Endothelial cell of umbilical vein (primary cell): ENCODE results near the gene PPHLN1. TPM values are rescaled to one million over a fixed set of nuclear protein-coding genes. Genes with fewer than 3 reads are reported as not detected.

Source experiments
- BruUV-seq: library from RNA; stranded (reverse); fragments of 400-500 nt; replicated peaks from 2 replicates; lab custom pipeline; 2021; lab: Mats Ljungman, UMichigan
- CTCF ChIA-PET: fragments of 300-600, 350-600 bp; sonication (Branson Sonifier 250); formaldehyde crosslinking; loops from one replicate; lab custom pipeline; 2021; ENCODE audit warnings: antibody characterized with exemption, inconsistent platforms; lab: Charles Lee
- POLR2A ChIA-PET: fragments of 300-600, 350-600 bp; sonication (Branson Sonifier 250); formaldehyde crosslinking; loops from one replicate; lab custom pipeline; 2021; ENCODE audit warnings: antibody characterized with exemption, inconsistent platforms; lab: Charles Lee
- DNase-seq: peaks from one replicate; pipeline ENCODE4 v3.0.0-alpha.2; 2011; ENCODE audit warnings: low read depth, low spot score
- FAIRE-seq: peaks from 2 replicates; lab custom pipeline; 2011; peaks lifted over from hg19 to GRCh38; lab: Jason Lieb, UNC
- H2AFZ ChIP-seq: 2 replicates; pipeline ENCODE4 v1.6.0; 2012; ENCODE audit warnings: low read depth, low read length, control low read depth, inconsistent platforms
- H3K27ac ChIP-seq: 2 replicates; pipeline ENCODE4 v1.5.1; 2011; ENCODE audit warnings: low read depth, mild to moderate bottlenecking, control low read depth, low read length, moderate library complexity; ENCODE audit not compliant: insufficient read depth
- H3K27me3 ChIP-seq, 2 experiments: 2 replicates each; pipeline versions ENCODE4 v1.6.0 to v1.6.1; 2011; ENCODE audit warnings: low read length in 2 of 2, mixed read lengths in 1 of 2; ENCODE audit not compliant: control insufficient read depth in 2 of 2, insufficient read depth in 2 of 2
- H3K36me3 ChIP-seq, 2 experiments: 2 replicates in 1 of 2; 3 replicates in 1 of 2; pipeline ENCODE4 v1.5.1; 2011; ENCODE audit warnings: low read length in 2 of 2, mild to moderate bottlenecking in 1 of 2, moderate library complexity in 1 of 2; ENCODE audit not compliant: control insufficient read depth in 2 of 2, insufficient read depth in 2 of 2; ENCODE audit errors: extremely low read depth in 1 of 2
- H3K4me1 ChIP-seq: 3 replicates; pipeline ENCODE4 v1.5.1; 2011; ENCODE audit warnings: mild to moderate bottlenecking, low read length; ENCODE audit not compliant: control insufficient read depth, insufficient read depth; ENCODE audit errors: extremely low read depth
- H3K4me2 ChIP-seq: 2 replicates; pipeline ENCODE4 v1.6.1; 2011; ENCODE audit warnings: low read length, control low read depth, mixed read lengths; ENCODE audit not compliant: insufficient read depth
- H3K4me3 ChIP-seq, 3 experiments: fragments of 200-600 bp in 1 of 3; sonication (generic), shearing (Covaris generic) in 1 of 3; replicated peaks in 1 of 3; 2 replicates each; pipeline ENCODE4 v1.5.1; 2011 to 2016; ENCODE audit warnings: control low read depth in 3 of 3, low read length in 3 of 3, mild to moderate bottlenecking in 2 of 3, inconsistent platforms in 1 of 3, low read depth in 1 of 3, moderate library complexity in 1 of 3; ENCODE audit not compliant: insufficient read depth in 1 of 3
- H3K79me2 ChIP-seq: 2 replicates; pipeline ENCODE4 v1.6.0; 2012; ENCODE audit warnings: low read length, inconsistent platforms; ENCODE audit not compliant: control insufficient read depth, insufficient read depth
- H3K9ac ChIP-seq: replicated peaks from 2 replicates; pipeline ENCODE3; 2011; ENCODE audit warnings: low read length, control low read depth; ENCODE audit not compliant: insufficient read depth; ENCODE audit errors: extremely low read depth
- H3K9me1 ChIP-seq: replicated peaks from 3 replicates; pipeline ENCODE4 v1.6.0; 2011; ENCODE audit warnings: mild to moderate bottlenecking, low read length; ENCODE audit not compliant: control insufficient read depth, insufficient read depth; ENCODE audit errors: extremely low read depth
- H3K9me3 ChIP-seq: replicated peaks from 2 replicates; pipeline ENCODE4 v1.5.1; 2012; ENCODE audit warnings: low read length, inconsistent platforms; ENCODE audit not compliant: control insufficient read depth, insufficient read depth
- H4K20me1 ChIP-seq: replicated peaks from 2 replicates; pipeline ENCODE3; 2011; ENCODE audit warnings: mild to moderate bottlenecking, low read length; ENCODE audit not compliant: control insufficient read depth, insufficient read depth; ENCODE audit errors: extremely low read depth
- EZH2 ChIP-seq: IDR thresholded peaks from 2 replicates; pipeline ENCODE4 v1.6.1; 2012; ENCODE audit warnings: borderline replicate concordance, low read depth, mild to moderate bottlenecking, moderate library complexity, low read length, inconsistent platforms; ENCODE audit not compliant: severe bottlenecking
- FOS ChIP-seq: IDR thresholded peaks from 2 replicates; pipeline ENCODE4 v1.6.1; 2011; ENCODE audit warnings: mild to moderate bottlenecking, low read length, moderate library complexity, borderline replicate concordance; ENCODE audit not compliant: insufficient read depth
- GATA2 ChIP-seq: IDR thresholded peaks from 2 replicates; pipeline ENCODE4 v1.7.0; 2011; ENCODE audit warnings: low read depth, mild to moderate bottlenecking, moderate library complexity, mixed read lengths, low read length; ENCODE audit not compliant: insufficient read length, insufficient read depth
- JUN ChIP-seq: IDR thresholded peaks from 2 replicates; pipeline ENCODE4 v1.6.1; 2011; ENCODE audit warnings: borderline replicate concordance, low read depth; ENCODE audit not compliant: insufficient read length, insufficient read depth
- MYC ChIP-seq: IDR thresholded peaks from one replicate; pipeline ENCODE4 v1.6.1; 2011; ENCODE audit warnings: mild to moderate bottlenecking, low read depth, low read length
- dilution Hi-C: fragments of 300-500 bp; cut with MboI; formaldehyde crosslinking; loops from one replicate; pipeline ENCODE4 v1.15.0; 2019; ENCODE audit warnings: low sequenced_read_pairs; ENCODE audit not compliant: extremely low pct_ligation_motif_present
- intact Hi-C: fragments of 100-400 bp; cut with micrococcal nuclease; formaldehyde crosslinking; loops from one replicate; pipeline ENCODE4 v1.10.0; 2022
- polyA plus RNA-seq, 4 experiments: library from polyadenylated mRNA; depleted of rRNA in 3 of 4; stranded (reverse) in 3 of 4; unstranded in 1 of 4; fragments of >200 nt; gene quantifications; 2 replicates each; pipeline versions ENCODE4 v1.2.1 to v1.2.3, GENCODE V29; 2011 to 2012; ENCODE audit warnings: missing spikeins in 1 of 4
- total RNA-seq: library from RNA; stranded (reverse); gene quantifications from 2 replicates; pipeline ENCODE4 v1.2.3, GENCODE V29; 2021
- TF ChIP-seq, protein P1 (sequence below): IDR thresholded peaks from 2 replicates; pipeline ENCODE4 v1.6.1; 2011; ENCODE audit not compliant: insufficient read depth, insufficient read length
- TF ChIP-seq, protein P2 (sequence below), 2 donors: IDR thresholded peaks; 1 replicate in 1 of 2; 2 replicates in 1 of 2; pipeline ENCODE4 v1.5.1; 2011; ENCODE audit warnings: low read length in 2 of 2, mild to moderate bottlenecking in 2 of 2, moderate library complexity in 2 of 2, control low read depth in 1 of 2, inconsistent platforms in 1 of 2, low read depth in 1 of 2; ENCODE audit not compliant: insufficient read depth in 1 of 2; ENCODE audit errors: extremely low read depth in 1 of 2

The PPHLN1 gene
- total and polyA plus RNA-seq, 2 donors (not counting 3 experiments of a cell fraction or from before 2014, with no cell fraction given) = 23.4 to 62.2 TPM

DNA sequence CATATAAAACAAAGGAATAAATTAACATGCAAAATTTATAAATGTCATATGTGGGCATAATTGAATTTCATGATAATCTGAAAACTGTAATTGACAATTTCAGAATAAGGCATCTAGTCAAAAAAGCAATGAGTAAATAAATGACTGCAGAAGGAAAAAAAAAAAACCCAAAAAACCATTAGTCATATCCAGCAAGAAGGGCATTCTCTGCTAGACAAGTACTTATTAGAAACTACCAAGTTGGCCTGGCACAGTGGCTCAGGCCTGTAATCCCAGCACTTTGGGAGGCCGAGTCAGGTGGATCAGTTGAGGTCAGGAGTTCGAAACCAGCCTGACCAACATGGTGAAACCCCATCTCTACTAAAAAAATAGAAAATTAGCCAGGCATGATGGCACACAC is 17.6 kb upstream of the PPHLN1 start:
- H3K9ac ChIP-seq = no peak overlapping the region
- no peaks in the 10 kb centered on the region for H3K79me2 ChIP-seq
- TF ChIP-seq EZH2 (no peak), MYC (no peak), FOS (no peak), GATA2 (no peak), JUN (no peak)
- TF ChIP-seq, protein P1, sequence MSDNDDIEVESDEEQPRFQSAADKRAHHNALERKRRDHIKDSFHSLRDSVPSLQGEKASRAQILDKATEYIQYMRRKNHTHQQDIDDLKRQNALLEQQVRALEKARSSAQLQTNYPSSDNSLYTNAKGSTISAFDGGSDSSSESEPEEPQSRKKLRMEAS = no peak
- TF ChIP-seq, protein P2, sequence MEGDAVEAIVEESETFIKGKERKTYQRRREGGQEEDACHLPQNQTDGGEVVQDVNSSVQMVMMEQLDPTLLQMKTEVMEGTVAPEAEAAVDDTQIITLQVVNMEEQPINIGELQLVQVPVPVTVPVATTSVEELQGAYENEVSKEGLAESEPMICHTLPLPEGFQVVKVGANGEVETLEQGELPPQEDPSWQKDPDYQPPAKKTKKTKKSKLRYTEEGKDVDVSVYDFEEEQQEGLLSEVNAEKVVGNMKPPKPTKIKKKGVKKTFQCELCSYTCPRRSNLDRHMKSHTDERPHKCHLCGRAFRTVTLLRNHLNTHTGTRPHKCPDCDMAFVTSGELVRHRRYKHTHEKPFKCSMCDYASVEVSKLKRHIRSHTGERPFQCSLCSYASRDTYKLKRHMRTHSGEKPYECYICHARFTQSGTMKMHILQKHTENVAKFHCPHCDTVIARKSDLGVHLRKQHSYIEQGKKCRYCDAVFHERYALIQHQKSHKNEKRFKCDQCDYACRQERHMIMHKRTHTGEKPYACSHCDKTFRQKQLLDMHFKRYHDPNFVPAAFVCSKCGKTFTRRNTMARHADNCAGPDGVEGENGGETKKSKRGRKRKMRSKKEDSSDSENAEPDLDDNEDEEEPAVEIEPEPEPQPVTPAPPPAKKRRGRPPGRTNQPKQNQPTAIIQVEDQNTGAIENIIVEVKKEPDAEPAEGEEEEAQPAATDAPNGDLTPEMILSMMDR (IDR thresholded peaks at IDR 0.05; ENCODE audit: extremely low read depth in 1 of 2, insufficient read depth in 1 of 2, low read depth in 1 of 2, low read length in 2 of 2) = no peak
- DNase-seq (no peak), FAIRE-seq (no peak)
- H3K9me3 ChIP-seq = no peaks in the 10 kb centered on the region
- no peaks in the 10 kb centered on the region for H3K27me3 ChIP-seq
- no peaks in the 10 kb centered on the region for H4K20me1 ChIP-seq
- no TSS peak for BruUV-seq
- no peaks in the 10 kb centered on the region for H3K9me1 ChIP-seq
- no peak overlapping the region for H2AFZ ChIP-seq
- no peak overlapping the region for H3K27ac ChIP-seq
- no peak overlapping the region for H3K4me2 ChIP-seq
- intact Hi-C loops (loop anchor here (5.0 kb wide), 1 partner anchor 51 kb away; no protein-coding TSS in a partner anchor), dilution Hi-C loops (no loop called here)
- H3K4me3 ChIP-seq = no peak overlapping the region
- POLR2A ChIA-PET = no interaction called here
- CTCF ChIA-PET = no interaction called here
- H3K4me1 ChIP-seq = no peaks in the 10 kb centered on the region
- H3K36me3 ChIP-seq = peaks cover 0 to under 1% of the 10 kb centered on the region in 2 experiments
